Chondrocyte (in vitro differentiated cells): ENCODE measurements around the gene CACNA1C. TPM values are rescaled to one million over a fixed set of nuclear protein-coding genes. Genes with fewer than 3 reads are reported as not detected.

ENCODE experiments used
- DNase-seq: peaks from one replicate; pipeline ENCODE4 v3.0.0; 2021; ENCODE audit warnings: mixed read lengths, low spot score
- H3K27ac Mint-ChIP-seq: one replicate; pipeline ENCODE4 v1.8.0; 2021; ENCODE audit warnings: mild to moderate bottlenecking, moderate library complexity, mixed read lengths; ENCODE audit not compliant: unreplicated experiment
- H3K27me3 Mint-ChIP-seq: 2 replicates; pipeline ENCODE4 v1.8.0; 2021; ENCODE audit warnings: low read depth, mixed read lengths
- H3K36me3 Mint-ChIP-seq: 2 replicates; pipeline ENCODE4 v1.8.0; 2021; ENCODE audit warnings: low read depth, mixed read lengths
- H3K4me1 Mint-ChIP-seq: 2 replicates; pipeline ENCODE4 v1.8.0; 2021; ENCODE audit warnings: low read depth, mild to moderate bottlenecking, mixed read lengths
- H3K4me3 Mint-ChIP-seq: one replicate; pipeline ENCODE4 v1.8.0; 2021; ENCODE audit warnings: mild to moderate bottlenecking, moderate library complexity, mixed read lengths; ENCODE audit not compliant: unreplicated experiment
- H3K9me3 Mint-ChIP-seq: 2 replicates; pipeline ENCODE4 v1.8.0; 2021; ENCODE audit warnings: low read depth, mixed read lengths
- total RNA-seq: library from RNA; stranded (reverse); gene quantifications from 3 replicates; pipeline ENCODE4 v1.2.1, GENCODE V29; 2021
- TF ChIP-seq, protein P1 (sequence below): fragments of 200-600 bp; sonication (generic); IDR thresholded peaks from 2 replicates; pipeline ENCODE4 v1.5.0; 2021; ENCODE audit warnings: antibody characterized with exemption, mild to moderate bottlenecking, moderate library complexity

The CACNA1C gene
- total RNA-seq, 1 donor from 2014 or later: 27.0 TPM

DNA sequence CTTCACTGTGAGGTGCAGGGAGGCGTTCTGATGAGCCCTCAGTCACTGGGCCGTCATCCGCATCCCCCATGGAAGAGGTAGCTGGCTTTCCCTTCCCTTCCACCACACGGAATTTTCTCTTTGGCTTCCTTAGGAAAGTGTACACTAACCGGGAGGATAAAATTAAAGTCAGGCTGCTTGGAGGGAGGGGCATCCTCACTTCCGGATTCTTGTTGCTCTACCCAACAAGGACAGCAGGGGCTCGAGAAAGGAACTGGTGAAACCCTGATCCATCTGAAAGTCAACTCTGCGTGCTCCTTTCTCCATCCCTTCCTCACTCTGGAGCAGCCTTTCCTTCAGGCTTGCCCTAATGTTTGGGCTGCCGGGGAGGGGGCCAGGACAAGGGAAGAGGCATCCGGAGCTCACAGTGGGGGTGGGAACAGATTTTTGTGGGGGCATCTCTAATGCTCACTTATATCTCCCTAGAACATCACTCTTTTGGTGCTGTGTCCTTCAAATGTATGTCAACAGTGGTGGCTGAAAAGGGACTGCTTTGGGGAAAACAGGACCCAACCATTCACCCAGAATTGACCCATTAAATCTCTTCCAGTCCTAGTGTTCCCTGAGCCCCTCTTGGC is 640.6 kb downstream of the CACNA1C start:
- TF ChIP-seq, protein P1, sequence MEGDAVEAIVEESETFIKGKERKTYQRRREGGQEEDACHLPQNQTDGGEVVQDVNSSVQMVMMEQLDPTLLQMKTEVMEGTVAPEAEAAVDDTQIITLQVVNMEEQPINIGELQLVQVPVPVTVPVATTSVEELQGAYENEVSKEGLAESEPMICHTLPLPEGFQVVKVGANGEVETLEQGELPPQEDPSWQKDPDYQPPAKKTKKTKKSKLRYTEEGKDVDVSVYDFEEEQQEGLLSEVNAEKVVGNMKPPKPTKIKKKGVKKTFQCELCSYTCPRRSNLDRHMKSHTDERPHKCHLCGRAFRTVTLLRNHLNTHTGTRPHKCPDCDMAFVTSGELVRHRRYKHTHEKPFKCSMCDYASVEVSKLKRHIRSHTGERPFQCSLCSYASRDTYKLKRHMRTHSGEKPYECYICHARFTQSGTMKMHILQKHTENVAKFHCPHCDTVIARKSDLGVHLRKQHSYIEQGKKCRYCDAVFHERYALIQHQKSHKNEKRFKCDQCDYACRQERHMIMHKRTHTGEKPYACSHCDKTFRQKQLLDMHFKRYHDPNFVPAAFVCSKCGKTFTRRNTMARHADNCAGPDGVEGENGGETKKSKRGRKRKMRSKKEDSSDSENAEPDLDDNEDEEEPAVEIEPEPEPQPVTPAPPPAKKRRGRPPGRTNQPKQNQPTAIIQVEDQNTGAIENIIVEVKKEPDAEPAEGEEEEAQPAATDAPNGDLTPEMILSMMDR: peak; percentile 18
- peaks cover 34% of the 10 kb centered on the region for H3K36me3 Mint-ChIP-seq
- H3K27ac Mint-ChIP-seq: no peak overlapping the region
- no peak for DNase-seq
- peaks cover 9% of the 10 kb centered on the region for H3K27me3 Mint-ChIP-seq
- H3K4me3 Mint-ChIP-seq: no peak overlapping the region
- H3K9me3 Mint-ChIP-seq: peaks cover 11% of the 10 kb centered on the region
- H3K4me1 Mint-ChIP-seq: peaks cover 12% of the 10 kb centered on the region

DNA sequence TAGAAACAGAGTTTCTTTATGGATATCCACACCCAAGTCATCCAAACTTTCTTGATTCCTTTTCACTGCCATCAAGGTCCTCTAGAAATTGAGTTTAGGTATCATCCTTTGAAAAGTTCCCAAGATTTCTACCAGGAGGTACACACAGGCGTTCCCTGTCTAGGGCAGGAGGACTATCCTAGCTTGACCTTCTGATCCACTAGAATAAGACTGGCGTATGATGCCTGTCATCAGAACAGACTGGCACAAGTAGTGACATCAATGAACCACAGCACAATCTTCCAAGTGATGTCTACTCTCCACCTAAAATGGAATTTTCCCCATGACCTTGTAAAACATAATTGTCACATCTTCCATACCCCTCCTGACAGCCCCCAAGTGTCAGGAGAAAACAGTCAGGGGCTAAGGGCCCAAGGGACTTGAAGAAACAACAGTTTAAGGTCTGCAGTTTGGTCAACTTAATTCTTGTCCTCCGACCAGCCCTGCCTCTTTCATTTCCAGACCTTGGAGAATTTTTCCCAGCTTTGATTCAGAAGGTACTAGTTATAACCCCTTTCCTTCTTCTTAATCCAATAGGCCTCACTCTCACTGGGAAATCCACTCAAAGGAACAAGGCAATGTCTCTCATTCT is 641.3 kb downstream of the CACNA1C start:
- Mint-ChIP-seq H3K4me1 (peaks cover 12% of the 10 kb centered on the region), H3K4me3 (no peak overlapping the region), H3K27ac (no peak overlapping the region), H3K27me3 (peaks cover 10% of the 10 kb centered on the region), H3K9me3 (peaks cover 14% of the 10 kb centered on the region), H3K36me3 (peaks cover 33% of the 10 kb centered on the region)
- no peak for DNase-seq
- TF ChIP-seq, protein P1: no peak

DNA sequence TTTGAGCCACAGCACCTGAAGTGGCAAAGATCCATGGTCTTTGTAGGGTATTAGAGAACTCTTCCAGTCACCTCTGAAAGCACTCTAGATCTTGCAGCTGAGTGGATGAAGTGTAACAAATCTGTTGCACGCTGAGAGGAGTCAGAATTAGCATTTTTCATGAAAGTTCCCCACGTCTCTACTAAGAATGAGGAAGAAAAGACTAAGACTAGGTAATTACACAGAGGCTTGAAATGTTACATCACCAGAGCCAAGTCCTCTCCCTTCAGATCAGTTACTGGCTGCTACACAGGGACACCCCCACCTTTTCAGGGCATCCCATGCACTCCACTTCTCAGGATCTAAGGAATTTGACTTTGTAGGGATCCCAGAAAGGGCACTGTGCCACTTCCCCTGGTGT is 643.3 kb downstream of the CACNA1C start:
- TF ChIP-seq, protein P1: no peak
- Mint-ChIP-seq H3K36me3 (peaks cover 28% of the 10 kb centered on the region), H3K27me3 (peaks cover 8% of the 10 kb centered on the region), H3K27ac (no peak overlapping the region), H3K4me3 (no peak overlapping the region), H3K9me3 (peaks cover 20% of the 10 kb centered on the region), H3K4me1 (peaks cover 5% of the 10 kb centered on the region)
- no peak for DNase-seq

DNA sequence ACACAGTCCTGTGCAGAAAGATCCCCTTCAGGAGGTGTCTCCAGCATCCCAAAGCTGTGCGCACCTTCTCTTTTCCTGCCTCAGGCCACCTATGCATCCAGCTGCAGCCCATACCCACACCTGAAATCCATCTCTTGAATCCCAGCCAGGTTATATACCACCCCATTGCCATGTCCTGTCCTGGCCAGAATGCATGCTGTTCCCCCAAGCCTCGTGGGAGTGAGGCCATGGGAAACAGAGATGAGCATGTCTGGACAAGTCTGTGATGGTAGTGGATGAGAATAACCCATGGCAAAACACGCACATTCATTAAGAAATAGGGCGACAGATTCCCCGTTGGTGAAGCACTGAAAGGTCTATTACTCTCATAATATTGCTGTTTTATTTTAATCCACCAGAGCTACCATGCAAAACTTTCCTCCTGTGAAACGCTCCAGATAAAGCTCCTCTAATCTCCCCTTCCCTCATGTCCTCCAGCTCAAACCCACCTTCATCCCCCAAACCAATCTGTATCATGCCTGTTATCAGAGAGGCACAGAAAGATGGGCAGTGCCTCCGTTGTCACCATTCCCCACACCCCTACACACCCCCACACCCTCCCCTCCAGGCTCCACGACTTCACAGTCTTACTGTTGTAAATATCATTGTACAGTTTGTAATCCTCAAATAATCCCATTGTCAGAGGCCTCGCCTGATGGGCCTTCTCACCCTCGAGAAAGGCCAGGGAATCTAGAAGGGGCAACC is 644.4 kb downstream of the CACNA1C start:
- H3K36me3 Mint-ChIP-seq: peaks cover 25% of the 10 kb centered on the region
- DNase-seq: peak; percentile 34
- TF ChIP-seq, protein P1: no peak
- no peaks in the 10 kb centered on the region for H3K4me1 Mint-ChIP-seq
- H3K27me3 Mint-ChIP-seq: peaks cover 8% of the 10 kb centered on the region
- peaks cover 26% of the 10 kb centered on the region for H3K9me3 Mint-ChIP-seq
- no peak overlapping the region for H3K27ac Mint-ChIP-seq
- H3K4me3 Mint-ChIP-seq: no peak overlapping the region

DNA sequence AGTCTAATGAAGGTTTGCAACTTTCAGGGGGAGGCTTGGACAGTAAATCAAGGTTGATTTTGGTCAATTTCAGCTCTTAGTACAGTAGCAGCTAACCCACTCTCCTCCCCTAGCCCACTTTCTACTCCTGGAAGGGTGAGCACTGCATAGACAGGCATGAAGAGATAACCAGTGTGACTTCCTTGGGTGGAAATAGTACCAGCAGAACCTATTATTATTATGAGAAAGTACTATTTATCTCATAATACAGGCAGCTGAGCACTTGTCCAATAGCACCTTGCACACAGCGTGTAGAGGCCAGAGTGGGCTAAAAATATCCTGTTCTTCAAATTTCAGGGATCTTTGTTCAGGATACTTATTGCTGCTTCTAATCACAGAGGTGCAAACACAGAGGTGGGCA is 645.8 kb downstream of the CACNA1C start:
- peaks cover 24% of the 10 kb centered on the region for H3K36me3 Mint-ChIP-seq
- peaks cover 5% of the 10 kb centered on the region for H3K27me3 Mint-ChIP-seq
- TF ChIP-seq, protein P1: no peak
- DNase-seq: no peak
- H3K9me3 Mint-ChIP-seq: peaks cover 33% of the 10 kb centered on the region
- H3K4me1 Mint-ChIP-seq: no peaks in the 10 kb centered on the region
- no peak overlapping the region for H3K4me3 Mint-ChIP-seq
- H3K27ac Mint-ChIP-seq: no peak overlapping the region
